HG03108 (cell line): Measurements from ENCODE around the gene CRYBG2.
"Not testable (repeated sequence)": the region's sequence is repeated elsewhere in the genome, so short reads cannot be mapped to it uniquely, and the experiment has no call there.

Experiments used
- ATAC-seq: cut with Tn5 transposase; IDR thresholded peaks from one replicate; pipeline ENCODE4 v1.9.1; 2021; ENCODE audit warnings: moderate library complexity; ENCODE audit not compliant: unreplicated experiment

The CRYBG2 gene

DNA sequence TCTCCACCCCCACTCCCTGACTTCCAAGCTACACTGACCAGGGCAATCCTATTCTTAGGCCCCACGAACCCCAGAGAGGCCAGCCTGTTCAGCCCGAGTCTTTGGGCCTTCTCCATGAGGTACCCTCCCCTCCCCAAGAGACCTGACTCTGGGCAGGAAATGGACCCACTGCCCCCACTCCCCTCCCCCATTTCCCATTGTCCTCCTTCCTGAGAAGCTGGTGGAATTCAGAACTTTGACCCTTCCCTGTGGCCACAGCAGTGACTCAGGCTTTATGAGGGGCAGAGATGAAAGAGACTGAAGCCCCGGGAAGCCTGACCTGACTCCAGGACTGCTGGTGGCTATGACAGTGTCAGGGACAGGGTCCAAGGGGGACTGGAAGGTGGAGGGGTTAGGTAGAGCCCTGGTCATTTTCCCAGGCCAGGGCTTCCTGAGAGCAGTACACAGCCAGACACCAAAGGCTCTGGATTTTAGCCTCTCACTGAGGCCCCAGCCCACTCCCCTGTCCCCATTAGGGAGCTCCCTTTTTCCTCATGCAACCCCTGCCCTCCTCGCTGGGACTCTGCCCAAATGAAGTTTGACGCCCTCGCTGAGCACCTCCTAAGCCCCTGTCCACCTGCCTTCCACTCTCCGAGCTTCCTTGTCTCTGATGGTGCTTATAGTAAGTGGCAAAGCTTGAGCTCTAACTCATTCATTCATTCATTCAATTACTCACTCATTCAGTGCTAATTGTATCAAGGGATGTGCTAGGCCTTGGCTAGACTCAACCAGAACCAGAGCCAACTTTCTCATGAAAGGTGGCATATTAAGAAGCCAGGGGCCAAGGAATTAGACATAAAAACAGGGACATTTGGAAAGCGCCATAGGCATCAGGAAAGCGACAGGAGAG, 3.0 kb downstream of the CRYBG2 start:
- no peak for ATAC-seq

DNA sequence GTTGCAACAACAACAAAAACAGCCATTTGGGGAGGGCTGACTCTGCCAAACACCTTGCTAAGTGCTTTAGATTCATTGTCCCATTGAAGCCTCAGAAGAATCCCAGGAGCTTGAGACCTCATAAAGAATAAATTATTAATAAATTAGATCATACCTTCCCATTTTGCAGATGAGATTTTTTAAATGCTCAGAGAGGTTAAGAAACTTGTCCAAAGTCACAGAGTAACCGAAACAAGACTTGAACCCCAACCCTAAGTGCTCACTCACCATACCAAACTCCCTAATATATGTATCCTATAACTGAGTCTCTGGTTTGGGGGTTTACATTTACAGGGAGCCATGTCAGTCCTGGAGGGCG, 3.6 kb downstream of the CRYBG2 start:
- ATAC-seq: no peak

DNA sequence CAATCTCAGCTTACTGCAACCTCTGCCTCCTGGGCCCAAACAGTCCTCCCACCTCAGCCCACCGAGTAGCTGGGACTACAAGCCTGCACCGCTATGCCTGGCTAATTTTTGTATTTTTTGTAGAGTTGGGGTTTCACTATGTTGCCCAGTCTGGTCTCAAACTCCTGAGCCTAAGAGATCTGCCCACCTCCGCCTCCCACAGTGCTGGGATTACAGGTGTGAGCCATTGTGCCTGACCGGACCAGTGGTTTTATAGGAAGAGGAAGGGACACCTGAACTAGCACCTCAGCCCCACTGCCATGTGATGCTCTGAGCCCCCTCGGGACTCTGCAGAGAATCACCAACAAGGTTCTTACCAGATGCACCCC, 4.1 kb downstream of the CRYBG2 start:
- ATAC-seq: no peak

DNA sequence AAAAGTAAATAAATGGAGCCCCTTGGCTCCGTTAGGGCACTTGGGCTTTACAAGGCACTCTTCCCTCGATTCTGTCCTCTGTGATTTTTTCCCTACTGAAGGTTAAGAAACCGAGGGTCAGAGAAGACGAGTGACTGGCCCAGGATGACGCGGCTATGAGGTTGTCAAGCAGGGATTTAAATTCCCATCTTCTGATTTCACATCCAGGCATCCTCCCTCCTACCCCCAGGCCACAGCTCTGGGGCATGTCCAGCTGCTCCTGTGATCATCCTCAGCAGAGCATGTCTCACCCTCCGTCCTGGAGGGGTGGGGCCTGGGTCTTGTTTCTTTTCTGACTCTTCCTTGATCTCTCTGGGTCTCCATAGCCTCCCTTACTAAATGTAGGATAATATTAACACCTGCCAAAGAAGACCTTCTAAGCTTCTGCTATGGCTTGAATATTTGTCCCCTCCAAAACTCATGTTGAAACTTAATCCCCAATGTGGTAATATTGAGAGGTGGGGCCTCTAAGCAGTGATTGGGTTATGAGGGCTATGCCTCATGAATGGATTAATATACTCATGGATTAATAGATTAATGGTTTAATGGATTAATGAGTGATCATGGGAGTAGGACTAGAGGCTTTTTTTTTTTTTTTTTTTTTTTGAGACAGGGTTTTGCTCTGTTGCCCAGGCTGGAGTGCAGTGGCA, 4.6 kb downstream of the CRYBG2 start:
- no peak for ATAC-seq

DNA sequence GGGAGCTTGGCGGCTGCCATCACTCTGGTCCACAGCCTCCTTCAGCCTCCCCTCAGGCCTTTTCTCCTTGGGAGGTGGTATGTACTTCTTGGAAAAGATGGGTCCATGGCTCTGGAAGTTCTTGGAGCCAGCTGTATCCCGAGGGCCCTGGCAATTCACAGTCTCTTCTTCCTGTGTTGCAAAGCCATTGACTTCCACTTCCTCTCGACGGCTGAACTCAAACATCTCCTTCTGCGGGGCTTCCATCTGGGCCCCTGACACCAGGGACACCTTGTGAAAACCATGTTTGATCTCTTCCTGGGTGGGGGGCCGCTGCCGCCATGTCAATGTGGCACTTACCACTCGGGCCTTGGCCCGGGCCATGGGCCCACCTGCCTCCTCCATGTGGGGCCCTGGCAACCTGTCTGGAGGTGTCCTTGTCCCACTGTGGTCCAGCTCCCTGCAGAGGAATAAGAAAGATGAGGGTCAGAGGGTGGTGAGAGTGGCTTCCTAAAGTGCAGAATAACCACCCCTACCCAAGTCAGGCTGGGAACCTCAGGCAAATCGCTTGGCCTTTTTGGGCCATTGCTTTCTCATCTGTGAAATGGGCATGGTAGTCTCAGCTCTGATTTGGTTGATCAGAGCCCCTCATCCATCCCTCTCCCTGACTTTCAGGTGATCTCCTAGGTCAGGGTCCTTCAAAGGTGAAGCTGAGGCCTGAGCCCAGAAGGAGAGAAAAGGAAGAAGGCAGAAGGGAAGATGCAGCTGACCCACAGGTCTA, 7.5 kb downstream of the CRYBG2 start:
- no peak for ATAC-seq

DNA sequence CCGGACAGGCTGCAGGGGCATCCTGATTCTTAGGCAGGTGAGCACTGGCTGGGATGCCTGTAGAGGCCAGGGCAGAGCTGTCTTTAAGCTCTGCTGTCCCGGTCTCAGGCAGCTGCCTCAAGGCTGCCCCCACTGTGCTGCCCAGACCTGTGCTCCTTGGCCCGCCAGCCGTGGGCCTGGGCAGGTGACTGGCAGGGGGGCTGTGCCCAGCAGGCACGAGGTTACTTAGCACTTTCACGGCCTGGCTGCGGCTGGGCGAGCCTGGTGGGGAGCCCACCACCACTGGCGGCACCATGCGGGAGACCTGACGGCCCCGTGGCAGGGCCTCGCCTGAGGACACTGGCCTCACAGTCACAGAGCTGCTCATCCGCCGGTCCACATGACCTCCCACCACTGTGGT, 8.2 kb downstream of the CRYBG2 start:
- no peak for ATAC-seq

DNA sequence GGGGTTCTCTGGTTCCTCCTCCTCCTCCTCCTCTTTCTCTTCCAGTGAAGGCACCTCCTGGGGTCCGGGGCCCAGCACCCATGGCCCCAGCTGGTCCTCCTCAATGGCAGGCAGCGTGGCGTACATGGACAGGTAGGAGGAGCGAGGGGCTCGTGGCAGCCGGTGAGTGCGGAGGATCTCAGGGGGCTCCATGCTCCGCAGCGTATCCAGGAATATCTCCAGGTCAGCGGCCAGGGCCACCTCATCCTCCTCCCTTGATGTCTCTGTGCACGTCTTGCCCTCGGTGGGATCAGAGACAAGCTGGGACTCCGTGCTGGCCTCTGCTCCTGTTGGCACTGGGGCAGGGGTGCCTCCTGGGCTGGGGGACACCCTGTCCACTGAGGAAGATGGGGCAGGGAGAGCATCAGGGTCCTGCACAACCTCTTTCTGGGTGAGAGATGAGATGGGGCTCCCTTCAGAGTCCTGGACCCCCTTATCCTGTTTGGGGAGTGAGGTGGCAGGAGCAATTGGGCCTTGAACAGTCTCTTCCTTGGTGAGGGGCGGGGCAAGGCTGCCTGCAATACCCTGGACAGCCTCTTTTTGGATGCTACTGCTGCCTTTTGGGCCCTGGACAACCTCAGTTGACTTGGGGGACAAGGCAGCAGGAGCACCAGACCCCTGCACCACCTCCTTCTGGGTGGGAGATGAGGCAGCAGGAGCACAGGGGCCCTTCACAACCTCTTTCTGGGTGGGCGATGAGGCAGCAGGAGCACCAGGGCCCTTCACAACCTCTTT, 9.6 kb downstream of the CRYBG2 start:
- ATAC-seq: no peak

DNA sequence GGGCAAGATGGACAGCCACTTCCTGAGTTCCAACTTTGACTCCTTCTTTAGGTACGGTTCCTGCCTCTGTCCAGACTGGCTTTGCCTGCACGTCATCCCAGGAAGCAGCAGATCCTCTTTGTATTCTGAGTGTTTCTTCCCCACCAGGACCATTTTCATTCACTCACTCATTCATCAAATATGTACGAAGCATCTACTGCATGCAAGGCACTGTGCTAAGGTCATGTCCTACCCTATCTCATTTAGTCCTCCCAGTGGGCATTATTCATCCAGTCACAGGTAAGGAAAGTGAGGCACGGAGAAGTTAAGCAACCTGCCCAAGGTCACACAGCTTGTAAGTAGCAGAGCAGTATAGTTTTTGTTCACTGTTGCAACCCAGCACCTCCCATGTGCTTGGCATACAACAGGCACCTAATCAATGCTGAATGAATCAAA, 13.9 kb downstream of the CRYBG2 start:
- no peak for ATAC-seq

DNA sequence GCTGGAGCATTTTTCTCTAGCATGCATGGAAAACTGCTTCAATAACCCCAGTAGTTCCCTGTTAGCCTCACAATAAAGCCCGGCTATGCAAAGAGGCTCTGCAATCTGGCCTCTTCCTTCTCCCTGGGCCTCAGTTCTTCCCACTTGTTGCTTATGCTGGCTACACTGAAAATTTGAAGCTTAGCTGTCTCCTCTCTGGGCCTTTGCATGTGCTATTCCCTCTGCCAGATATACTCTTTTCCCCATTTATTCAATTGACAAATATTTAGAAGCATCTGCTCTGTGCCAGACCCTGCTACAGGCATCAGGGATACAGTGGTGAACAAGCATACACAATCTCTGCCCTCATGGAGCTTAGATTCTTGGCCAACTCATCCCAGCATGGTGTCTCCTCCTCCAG, 15.3 kb downstream of the CRYBG2 start:
- no peak for ATAC-seq

DNA sequence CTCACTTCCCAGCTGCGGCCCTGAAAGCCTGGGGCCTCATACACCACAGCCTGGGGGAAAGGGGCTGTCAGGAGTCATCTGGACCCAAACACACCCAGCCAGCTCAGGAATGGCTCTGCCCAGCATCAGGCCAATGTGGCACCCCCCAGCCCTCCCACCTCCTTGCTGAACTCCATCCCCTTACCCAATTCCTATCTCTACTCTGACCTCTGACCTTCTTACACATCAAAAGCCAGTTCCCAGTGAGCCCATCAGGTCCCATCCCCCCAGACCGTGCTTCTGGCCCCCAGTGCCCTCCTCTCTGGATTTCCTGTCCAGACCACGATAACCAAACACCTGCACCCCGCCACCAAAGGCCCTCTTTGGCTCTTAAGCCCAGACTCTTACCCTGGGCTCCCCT, 16.3 kb downstream of the CRYBG2 start:
- ATAC-seq: no peak

DNA sequence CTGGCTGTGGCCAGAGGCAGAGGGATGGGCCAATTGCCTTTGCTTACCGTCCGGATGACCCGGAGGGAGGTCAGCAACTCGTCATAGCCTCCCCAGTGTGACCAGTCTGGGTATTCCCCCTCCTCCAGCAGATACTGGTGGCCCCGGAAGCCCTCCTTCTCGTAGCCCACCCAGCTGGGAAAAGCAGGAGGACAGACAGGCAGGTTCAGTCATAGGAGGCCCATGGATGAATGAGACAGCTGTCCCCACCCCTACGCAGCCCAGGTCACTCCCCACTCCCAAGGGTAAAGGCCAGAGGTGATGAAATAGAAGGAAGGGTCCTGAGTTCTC, 16.8 kb downstream of the CRYBG2 start:
- no peak for ATAC-seq

DNA sequence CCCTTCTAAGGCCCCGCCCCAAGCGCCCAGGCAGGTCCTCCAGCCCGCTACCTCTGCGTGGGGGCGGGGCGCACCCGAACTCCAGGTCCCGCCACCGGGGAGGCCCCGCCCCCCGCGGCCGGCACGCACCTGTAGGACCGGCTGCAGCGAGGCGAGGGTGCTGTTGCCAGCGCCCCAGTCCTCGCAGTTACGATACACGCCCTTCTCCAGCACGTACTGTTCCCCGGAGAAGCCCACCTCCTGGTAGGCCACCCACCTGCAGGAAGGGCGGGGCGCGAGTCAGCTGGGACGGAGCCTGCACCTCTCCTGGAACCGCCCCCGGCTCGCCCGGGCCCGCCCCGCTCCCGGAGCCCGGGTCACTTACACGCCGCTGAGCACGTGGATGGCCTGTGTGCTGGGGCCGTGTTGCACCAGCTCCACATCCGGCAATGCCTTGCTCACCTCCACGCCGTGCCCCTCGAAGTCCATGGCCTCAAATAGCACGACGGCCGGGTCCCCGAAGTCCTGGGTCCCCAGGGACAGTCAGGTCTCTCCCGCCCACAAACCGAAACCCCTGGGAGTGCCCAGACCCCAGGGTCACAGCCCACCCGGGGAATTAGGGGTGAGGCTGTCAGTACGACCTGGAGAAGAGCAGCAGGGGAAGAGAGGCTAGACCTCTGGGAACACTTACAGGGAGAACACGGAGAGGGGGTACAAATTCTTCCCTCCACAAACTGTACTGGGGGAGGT, 17.3 kb downstream of the CRYBG2 start:
- peak; percentile 47 for ATAC-seq

DNA sequence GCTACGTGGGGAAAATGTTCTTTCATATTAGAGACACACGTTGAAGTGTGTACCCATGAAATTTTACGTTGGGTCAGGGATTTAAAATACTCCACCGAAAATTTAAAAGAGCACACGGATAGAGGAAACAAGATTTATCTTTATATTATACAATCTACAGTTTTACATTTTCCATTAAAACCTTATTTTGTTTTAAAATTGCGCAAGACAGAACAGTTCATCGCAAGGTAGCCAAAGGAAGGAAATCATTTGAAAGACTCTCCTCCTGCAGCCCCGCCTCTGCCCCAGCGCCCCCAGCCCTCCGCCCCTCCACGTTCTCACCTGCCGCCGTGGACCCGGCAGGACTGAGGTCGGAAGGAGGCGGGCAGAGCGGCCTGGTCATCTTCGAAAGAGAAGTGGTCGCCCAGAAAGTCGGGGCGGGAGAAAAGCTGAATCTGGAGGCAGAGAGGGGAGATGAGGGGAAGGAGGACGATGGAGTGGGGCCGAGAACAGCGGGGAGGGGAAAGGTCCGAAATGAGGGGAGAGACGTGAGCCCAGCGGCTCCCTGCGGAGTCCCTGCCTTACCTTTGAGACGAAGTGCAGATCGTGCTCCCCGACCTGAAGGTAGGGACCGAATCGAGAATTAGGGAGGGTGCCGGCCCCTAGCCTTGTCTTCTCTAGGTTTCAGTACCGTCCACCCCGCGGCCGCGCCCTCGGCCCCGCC, 18.0 kb downstream of the CRYBG2 start:
- ATAC-seq: peak; percentile 70

DNA sequence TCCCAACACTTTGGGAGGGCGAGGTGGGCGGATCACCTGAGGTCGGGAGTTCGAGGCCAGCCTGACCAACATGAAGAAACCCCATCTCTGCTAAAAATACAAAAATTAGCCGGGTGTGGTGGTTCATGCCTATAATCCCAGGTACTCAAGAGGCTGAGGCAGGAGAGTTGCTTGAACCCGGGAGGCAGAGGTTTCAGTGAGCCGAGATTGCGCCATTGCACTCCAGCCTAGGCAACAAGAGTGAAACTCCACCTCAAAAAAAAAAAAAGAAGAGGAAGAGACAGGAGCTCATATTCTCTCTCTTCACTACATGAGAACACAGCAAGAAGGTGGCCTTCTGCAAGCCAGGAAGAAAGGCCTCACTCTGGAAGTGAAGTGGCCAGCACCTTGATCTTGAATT, 20.6 kb downstream of the CRYBG2 start:
- not testable (repeated sequence) for ATAC-seq

DNA sequence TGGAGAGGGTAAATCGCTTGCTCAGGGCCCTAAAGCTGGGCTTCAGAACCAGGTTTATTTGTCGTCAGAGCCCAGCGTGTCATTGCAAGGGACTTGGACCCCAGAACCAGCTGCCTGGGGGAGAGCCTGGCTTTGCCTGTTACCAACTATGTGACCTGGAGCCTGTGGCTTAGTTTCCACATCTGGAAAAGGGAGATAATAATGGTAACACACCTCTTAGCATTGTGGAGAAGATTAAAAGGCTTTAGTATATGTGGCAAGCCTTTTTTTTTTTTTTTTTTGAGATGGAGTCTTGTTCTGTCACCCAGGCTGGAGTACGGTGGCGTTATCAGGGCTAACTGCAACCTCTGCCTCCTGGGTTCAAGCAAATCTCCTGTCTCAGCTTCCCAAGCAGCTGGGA, 23.7 kb downstream of the CRYBG2 start:
- no peak for ATAC-seq

DNA sequence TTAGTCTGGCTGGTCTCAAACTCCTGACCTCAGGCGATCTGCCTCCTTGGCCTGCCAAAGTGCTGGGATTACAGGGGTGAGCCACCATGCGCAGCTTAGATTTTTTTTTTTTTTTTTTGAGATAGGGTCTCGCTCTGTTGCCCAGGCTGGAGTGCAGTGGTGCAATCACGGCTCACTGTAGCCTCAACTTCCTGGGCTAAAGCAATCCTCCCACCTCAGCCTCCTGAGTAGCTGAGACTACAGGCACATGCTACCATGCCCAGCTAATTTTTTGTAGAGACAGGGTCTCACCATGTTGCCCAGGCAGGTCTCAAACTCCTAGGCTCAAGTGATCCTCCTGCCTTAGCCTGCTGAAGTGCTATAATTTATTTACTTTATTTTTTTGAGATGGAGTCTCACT, 24.6 kb downstream of the CRYBG2 start:
- ATAC-seq: not testable (repeated sequence)

DNA sequence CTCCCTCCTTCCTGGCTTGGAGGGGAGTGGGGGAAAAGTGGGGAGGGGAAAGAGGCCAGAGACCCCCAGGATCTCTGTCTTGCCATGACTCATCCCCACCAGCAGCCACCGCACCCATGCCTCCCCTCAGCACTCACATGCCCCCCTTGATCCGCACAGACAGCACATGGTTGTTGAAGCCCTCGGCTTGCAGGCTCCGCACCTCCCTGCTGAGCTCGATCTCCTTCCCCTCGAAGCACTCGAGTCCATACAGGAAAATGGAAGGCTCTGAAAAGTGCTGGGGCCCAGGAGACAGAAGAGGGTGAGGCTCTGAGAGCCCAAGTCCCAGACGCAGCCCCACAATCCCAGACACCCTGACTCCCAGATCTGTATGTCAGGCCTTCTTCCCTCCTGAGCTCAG, 25.3 kb downstream of the CRYBG2 start:
- no peak for ATAC-seq

DNA sequence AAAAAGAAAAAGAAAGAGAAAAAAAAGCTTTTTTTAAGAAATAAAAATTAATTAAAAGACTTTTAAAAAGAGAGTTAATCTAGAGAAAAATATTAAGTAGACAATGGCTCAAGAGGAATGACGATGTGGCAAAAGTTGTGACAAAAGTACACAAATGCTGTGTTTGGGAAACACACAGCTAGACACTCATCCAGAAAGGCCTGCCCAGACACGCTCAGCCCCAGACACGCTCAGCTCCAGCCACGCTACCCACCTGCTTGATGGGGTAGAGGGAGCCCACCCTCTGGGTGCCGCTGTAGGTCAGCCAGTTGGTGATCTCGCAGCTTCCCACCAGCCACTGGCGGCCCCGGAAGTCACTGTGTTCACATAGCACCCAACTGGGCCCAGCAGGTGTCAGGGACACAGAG, 26.0 kb downstream of the CRYBG2 start:
- no peak for ATAC-seq

DNA sequence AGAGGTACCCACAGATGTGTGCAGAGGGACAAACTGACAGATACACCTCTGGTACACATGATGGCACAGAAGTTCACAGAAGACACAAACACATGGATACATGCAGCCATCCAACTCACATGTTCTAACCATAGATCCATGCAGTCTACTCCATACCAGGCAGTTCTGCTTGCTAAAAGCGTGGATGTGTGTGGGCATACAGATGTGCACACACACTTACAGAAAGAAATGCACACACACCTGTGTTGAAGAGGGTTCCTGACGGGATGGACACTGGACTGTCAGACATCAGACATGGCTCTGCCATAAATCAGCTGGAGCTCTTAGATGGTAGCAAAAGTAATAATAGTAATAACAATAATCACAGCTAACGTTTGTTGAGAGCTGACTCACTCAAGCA, 29.4 kb downstream of the CRYBG2 start:
- no peak for ATAC-seq

DNA sequence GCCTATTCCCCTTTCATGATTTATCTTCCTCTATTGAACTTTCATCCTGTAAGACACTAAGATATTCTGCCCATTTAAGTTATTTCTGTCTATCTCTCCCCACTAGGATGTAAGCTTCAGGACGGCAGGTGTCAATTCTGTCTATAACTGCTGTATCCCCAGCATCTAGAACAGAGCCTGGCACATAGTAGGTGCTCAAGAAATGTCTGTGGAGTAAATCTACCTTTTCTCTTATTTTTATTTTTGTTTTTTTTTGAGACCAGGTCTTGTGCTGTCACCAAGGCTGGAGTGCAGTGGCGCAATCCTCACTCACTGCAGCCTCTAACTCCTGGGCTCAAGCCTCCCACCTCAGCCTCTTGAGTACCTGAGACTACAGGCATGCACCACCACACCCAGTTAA, 30.5 kb downstream of the CRYBG2 start:
- ATAC-seq: no peak
